Subcutaneous adipose tissue (tissue), 4 donors: ENCODE results near the gene DRD2. TPM values are rescaled to one million over a fixed set of nuclear protein-coding genes. Genes with fewer than 3 reads are reported as not detected.

ENCODE experiments used
- CTCF ChIP-seq: fragments of 450-650 bp; IDR thresholded peaks from one replicate; pipeline ENCODE4 v1.5.1; 2016; ENCODE audit warnings: low read depth, mild to moderate bottlenecking, control low read depth, antibody characterized with exemption, moderate library complexity
- total RNA-seq, 4 donors: library from RNA; depleted of rRNA; stranded (reverse); fragments of >200 nt; gene quantifications; one replicate each; pipeline ENCODE4 v1.1.0, GENCODE V29; 2016

Gene DRD2
- total RNA-seq, 4 donors from 2014 or later: not detected

GRCh38 chr11:113470233-113470632 lies 5.0 kb downstream of the DRD2 start:
- TF ChIP-seq CTCF: no peak

- TF ChIP-seq CTCF: no peak
Observed at GRCh38 chr11:113468726-113469345, 6.4 kb downstream of the DRD2 start.

- no peak for TF ChIP-seq CTCF
Observed at GRCh38 chr11:113467545-113467944, 7.7 kb downstream of the DRD2 start.

GRCh38 chr11:113465786-113466185 lies 9.4 kb downstream of the DRD2 start:
- TF ChIP-seq CTCF: no peak

GRCh38 chr11:113464416-113464815 lies 10.8 kb downstream of the DRD2 start:
- no peak for TF ChIP-seq CTCF

GRCh38 chr11:113462830-113463229 lies 12.4 kb downstream of the DRD2 start:
- TF ChIP-seq CTCF: no peak

GRCh38 chr11:113461639-113462038 lies 13.6 kb downstream of the DRD2 start:
- TF ChIP-seq CTCF: no peak
